ENCODE measurements around the gene MEF2C.

MEF2C gene

GRCh38 chr5:88833371-88834130 lies 49.4 kb downstream of the MEF2C start:
- Histone ChIP-seq H3K27ac (ENCODE audit: low read depth, low read length) (no peak overlapping the region), H3K4me3 (ENCODE audit: low read length) (peak overlapping the region; percentile 12), H3K4me1 (ENCODE audit: control insufficient read depth, insufficient read depth, low read length) (peaks cover 17% of the 10 kb centered on the region), H3K36me3 (ENCODE audit: control insufficient read depth, insufficient read depth, low read length) (no peaks in the 10 kb centered on the region), H3K27me3 (ENCODE audit: control insufficient read depth, insufficient read depth, low read length) (no peaks in the 10 kb centered on the region), H3K9ac (ENCODE audit: low read length) (no peak overlapping the region)

GRCh38 chr5:88831816-88832215 lies 51.2 kb downstream of the MEF2C start:
- Histone ChIP-seq H3K9ac (ENCODE audit: low read length) (no peak overlapping the region), H3K27ac (ENCODE audit: low read depth, low read length) (no peak overlapping the region), H3K4me1 (ENCODE audit: control insufficient read depth, insufficient read depth, low read length) (peaks cover 14% of the 10 kb centered on the region), H3K36me3 (ENCODE audit: control insufficient read depth, insufficient read depth, low read length) (no peaks in the 10 kb centered on the region), H3K27me3 (ENCODE audit: control insufficient read depth, insufficient read depth, low read length) (no peaks in the 10 kb centered on the region), H3K4me3 (ENCODE audit: low read length) (no peak overlapping the region)

- H3K36me3 ChIP-seq (ENCODE audit: control insufficient read depth, insufficient read depth, low read length) = no peaks in the 10 kb centered on the region
- no peaks in the 10 kb centered on the region for H3K27me3 ChIP-seq (ENCODE audit: control insufficient read depth, insufficient read depth, low read length)
- no peak overlapping the region for H3K27ac ChIP-seq (ENCODE audit: low read depth, low read length)
- peaks cover 14% of the 10 kb centered on the region for H3K4me1 ChIP-seq (ENCODE audit: control insufficient read depth, insufficient read depth, low read length)
- no peak overlapping the region for H3K4me3 ChIP-seq (ENCODE audit: low read length)
- H3K9ac ChIP-seq (ENCODE audit: low read length) = no peak overlapping the region
These were observed 52.4 kb downstream of the MEF2C start for GRCh38 chr5:88830567-88830966.

- peaks cover 14% of the 10 kb centered on the region for H3K4me1 ChIP-seq (ENCODE audit: control insufficient read depth, insufficient read depth, low read length)
- no peaks in the 10 kb centered on the region for H3K36me3 ChIP-seq (ENCODE audit: control insufficient read depth, insufficient read depth, low read length)
- H3K9ac ChIP-seq (ENCODE audit: low read length) = no peak overlapping the region
- H3K27me3 ChIP-seq (ENCODE audit: control insufficient read depth, insufficient read depth, low read length) = no peaks in the 10 kb centered on the region
- H3K4me3 ChIP-seq (ENCODE audit: low read length) = no peak overlapping the region
- H3K27ac ChIP-seq (ENCODE audit: low read depth, low read length) = no peak overlapping the region
These were observed 53.2 kb downstream of the MEF2C start for GRCh38 chr5:88829775-88830174.

- Histone ChIP-seq H3K4me3 (ENCODE audit: low read length) (no peak overlapping the region), H3K36me3 (ENCODE audit: control insufficient read depth, insufficient read depth, low read length) (no peaks in the 10 kb centered on the region), H3K27me3 (ENCODE audit: control insufficient read depth, insufficient read depth, low read length) (no peaks in the 10 kb centered on the region), H3K9ac (ENCODE audit: low read length) (no peak overlapping the region), H3K27ac (ENCODE audit: low read depth, low read length) (no peak overlapping the region), H3K4me1 (ENCODE audit: control insufficient read depth, insufficient read depth, low read length) (peaks cover 13% of the 10 kb centered on the region)
These were observed 53.9 kb downstream of the MEF2C start for GRCh38 chr5:88829054-88829453.

GRCh38 chr5:88827997-88828396 lies 55.0 kb downstream of the MEF2C start:
- no peaks in the 10 kb centered on the region for H3K27me3 ChIP-seq (ENCODE audit: control insufficient read depth, insufficient read depth, low read length)
- peaks cover 7% of the 10 kb centered on the region for H3K4me1 ChIP-seq (ENCODE audit: control insufficient read depth, insufficient read depth, low read length)
- no peaks in the 10 kb centered on the region for H3K36me3 ChIP-seq (ENCODE audit: control insufficient read depth, insufficient read depth, low read length)
- H3K27ac ChIP-seq (ENCODE audit: low read depth, low read length) = no peak overlapping the region
- no peak overlapping the region for H3K4me3 ChIP-seq (ENCODE audit: low read length)
- H3K9ac ChIP-seq (ENCODE audit: low read length) = no peak overlapping the region

GRCh38 chr5:88826646-88827585 lies 56.1 kb downstream of the MEF2C start:
- Histone ChIP-seq H3K27me3 (ENCODE audit: control insufficient read depth, insufficient read depth, low read length) (no peaks in the 10 kb centered on the region), H3K4me1 (ENCODE audit: control insufficient read depth, insufficient read depth, low read length) (peaks cover 7% of the 10 kb centered on the region), H3K9ac (ENCODE audit: low read length) (no peak overlapping the region), H3K36me3 (ENCODE audit: control insufficient read depth, insufficient read depth, low read length) (no peaks in the 10 kb centered on the region), H3K4me3 (ENCODE audit: low read length) (no peak overlapping the region), H3K27ac (ENCODE audit: low read depth, low read length) (no peak overlapping the region)

- H3K4me3 ChIP-seq (ENCODE audit: low read length) = no peak overlapping the region
- H3K27ac ChIP-seq (ENCODE audit: low read depth, low read length) = no peak overlapping the region
These were observed 57.2 kb downstream of the MEF2C start for GRCh38 chr5:88825584-88826315.

GRCh38 chr5:88824892-88825583 lies 57.9 kb downstream of the MEF2C start:
- H3K36me3 ChIP-seq (ENCODE audit: control insufficient read depth, insufficient read depth, low read length) = no peaks in the 10 kb centered on the region
- no peaks in the 10 kb centered on the region for H3K4me1 ChIP-seq (ENCODE audit: control insufficient read depth, insufficient read depth, low read length)
- no peak overlapping the region for H3K27ac ChIP-seq (ENCODE audit: low read depth, low read length)
- H3K4me3 ChIP-seq (ENCODE audit: low read length) = no peak overlapping the region
- H3K9ac ChIP-seq (ENCODE audit: low read length) = no peak overlapping the region
- no peaks in the 10 kb centered on the region for H3K27me3 ChIP-seq (ENCODE audit: control insufficient read depth, insufficient read depth, low read length)

More at GRCh38 chr5:88825584-88826315, 57.2 kb downstream of the MEF2C start:
- Histone ChIP-seq H3K9ac (ENCODE audit: low read length) (no peak overlapping the region), H3K27me3 (ENCODE audit: control insufficient read depth, insufficient read depth, low read length) (no peaks in the 10 kb centered on the region), H3K4me1 (ENCODE audit: control insufficient read depth, insufficient read depth, low read length) (peaks cover 6% of the 10 kb centered on the region), H3K36me3 (ENCODE audit: control insufficient read depth, insufficient read depth, low read length) (no peaks in the 10 kb centered on the region)

- no peak overlapping the region for H3K4me3 ChIP-seq (ENCODE audit: low read length)
- no peaks in the 10 kb centered on the region for H3K36me3 ChIP-seq (ENCODE audit: control insufficient read depth, insufficient read depth, low read length)
- H3K9ac ChIP-seq (ENCODE audit: low read length) = no peak overlapping the region
- no peaks in the 10 kb centered on the region for H3K27me3 ChIP-seq (ENCODE audit: control insufficient read depth, insufficient read depth, low read length)
- H3K27ac ChIP-seq (ENCODE audit: low read depth, low read length) = no peak overlapping the region
- H3K4me1 ChIP-seq (ENCODE audit: control insufficient read depth, insufficient read depth, low read length) = no peaks in the 10 kb centered on the region
These were observed 58.8 kb downstream of the MEF2C start for GRCh38 chr5:88824141-88824540.

- Histone ChIP-seq H3K27me3 (ENCODE audit: control insufficient read depth, insufficient read depth, low read length) (no peaks in the 10 kb centered on the region), H3K9ac (ENCODE audit: low read length) (no peak overlapping the region), H3K36me3 (ENCODE audit: control insufficient read depth, insufficient read depth, low read length) (no peaks in the 10 kb centered on the region), H3K27ac (ENCODE audit: low read depth, low read length) (no peak overlapping the region), H3K4me1 (ENCODE audit: control insufficient read depth, insufficient read depth, low read length) (no peaks in the 10 kb centered on the region), H3K4me3 (ENCODE audit: low read length) (no peak overlapping the region)
These were observed 59.8 kb downstream of the MEF2C start for GRCh38 chr5:88823201-88823600.

GRCh38 chr5:88821161-88821560 lies 61.8 kb downstream of the MEF2C start:
- no peak overlapping the region for H3K27ac ChIP-seq (ENCODE audit: low read depth, low read length)
- no peaks in the 10 kb centered on the region for H3K36me3 ChIP-seq (ENCODE audit: control insufficient read depth, insufficient read depth, low read length)
- H3K27me3 ChIP-seq (ENCODE audit: control insufficient read depth, insufficient read depth, low read length) = no peaks in the 10 kb centered on the region
- H3K4me3 ChIP-seq (ENCODE audit: low read length) = no peak overlapping the region
- H3K4me1 ChIP-seq (ENCODE audit: control insufficient read depth, insufficient read depth, low read length) = no peaks in the 10 kb centered on the region
- no peak overlapping the region for H3K9ac ChIP-seq (ENCODE audit: low read length)

Measured in rectal smooth muscle tissue (tissue), 1 donor.